HG03103 (cell line): ENCODE results near the gene NPR2.

Experiments
- ATAC-seq: cut with Tn5 transposase; IDR thresholded peaks from one replicate; pipeline ENCODE4 v1.9.1; 2021; ENCODE audit warnings: low read depth; ENCODE audit not compliant: unreplicated experiment

Gene NPR2

DNA sequence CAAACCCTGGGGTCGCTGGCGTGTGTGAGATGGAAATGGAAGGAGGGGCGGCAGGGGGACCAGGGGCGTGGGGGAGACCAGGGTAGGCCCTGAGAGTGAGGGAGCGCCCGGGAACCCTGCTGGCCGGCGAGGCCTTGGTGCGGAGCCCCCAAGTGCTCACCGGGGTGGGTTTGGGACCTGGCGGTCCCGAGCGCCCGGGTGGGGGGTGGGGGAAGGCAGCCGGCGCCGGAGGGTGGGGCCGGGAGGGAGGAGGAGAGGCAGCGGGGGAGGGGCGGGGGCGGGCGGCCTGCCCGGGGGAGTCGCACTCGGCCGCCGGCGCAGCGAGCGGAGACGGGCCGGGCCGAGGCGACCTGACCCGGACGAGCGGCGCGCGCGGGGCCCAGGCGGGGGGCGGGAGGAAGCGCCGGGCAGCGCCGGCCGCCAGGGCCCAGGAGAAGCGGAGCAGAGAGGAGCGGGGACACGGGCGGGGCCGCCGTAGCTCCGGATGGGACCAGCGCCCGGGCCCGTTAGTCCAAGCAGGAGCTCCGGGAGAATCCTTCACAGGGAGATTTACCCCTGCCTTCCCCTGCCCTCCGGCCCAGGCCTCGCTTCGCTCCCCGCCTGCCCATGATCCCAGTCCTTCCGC, at the start of gene NPR2:
NPR2 (plus strand) TSS at position 295 of the 625 bp plus-strand sequence. CDS start 818 bp downstream, outside the sequence.
- no peak for ATAC-seq

DNA sequence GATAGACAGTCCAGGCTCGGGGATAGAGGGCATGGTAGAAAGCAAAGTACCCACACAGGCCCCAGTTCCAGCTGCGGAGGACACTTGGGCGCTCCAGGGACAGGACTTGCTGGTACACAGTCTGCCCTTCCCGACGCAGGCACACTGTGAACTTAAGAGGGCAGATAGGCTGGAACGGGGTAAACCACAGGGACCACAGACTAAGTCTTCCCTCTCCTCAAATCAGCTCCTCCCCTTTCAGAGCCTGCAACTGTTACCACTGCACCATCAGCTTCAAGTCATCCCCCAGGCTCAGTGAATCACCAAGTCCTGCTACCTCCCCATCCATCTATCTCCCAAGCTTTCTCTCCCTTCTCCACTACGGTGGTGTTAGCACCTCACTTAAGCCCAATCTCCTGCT, 49.7 kb upstream of the NPR2 start:
- ATAC-seq, result no peak

DNA sequence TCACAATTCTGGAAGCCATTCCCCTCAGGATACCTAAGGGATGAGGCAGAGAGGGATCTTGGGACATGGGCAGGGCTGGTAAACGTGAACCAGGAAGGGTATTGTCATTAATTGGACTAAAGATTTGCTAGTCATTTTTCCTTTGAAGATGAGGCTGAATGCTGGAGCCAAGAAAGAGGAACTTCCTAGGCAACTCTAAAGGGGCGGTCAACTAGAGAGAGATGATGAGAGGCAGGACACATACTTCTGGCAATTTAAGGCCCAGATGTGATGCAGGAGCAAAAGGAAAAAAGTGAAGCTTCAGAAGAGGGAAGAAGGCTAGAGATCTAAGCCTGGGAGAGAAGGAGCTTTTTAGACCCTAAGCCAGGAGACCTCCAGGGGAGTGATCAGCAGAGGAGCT, 47.9 kb upstream of the NPR2 start:
- no peak for ATAC-seq

DNA sequence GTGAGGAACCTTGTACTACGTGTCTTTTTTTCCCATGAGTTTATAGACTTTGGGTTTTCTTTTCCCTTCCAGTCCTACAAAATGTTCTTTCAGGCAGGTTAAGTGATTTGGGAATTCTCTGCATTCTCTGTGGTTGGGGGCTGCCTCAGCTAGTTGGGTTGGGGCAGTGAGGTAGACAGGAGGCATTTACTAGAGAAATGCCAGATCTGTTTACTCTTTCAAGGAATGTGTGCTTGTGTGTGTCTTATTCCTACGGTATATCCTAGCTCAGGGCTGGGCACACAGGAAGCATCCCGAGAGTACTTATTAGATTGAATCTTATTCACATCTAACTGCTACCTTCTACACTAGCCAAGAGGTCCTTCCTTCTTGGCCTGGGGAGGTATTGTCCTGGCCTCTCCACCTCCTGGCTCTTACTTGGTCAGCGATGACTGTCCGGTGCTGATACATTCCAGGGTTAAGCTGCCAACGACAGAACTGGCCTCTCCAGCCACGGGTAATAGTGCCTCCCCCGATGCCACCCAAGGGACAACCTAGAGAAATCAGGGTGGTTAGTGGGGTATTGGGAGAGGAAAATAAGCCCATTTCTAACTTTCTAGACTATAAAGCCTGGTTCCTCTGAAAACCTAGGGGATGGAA, 47.4 kb upstream of the NPR2 start:
- no peak for ATAC-seq

DNA sequence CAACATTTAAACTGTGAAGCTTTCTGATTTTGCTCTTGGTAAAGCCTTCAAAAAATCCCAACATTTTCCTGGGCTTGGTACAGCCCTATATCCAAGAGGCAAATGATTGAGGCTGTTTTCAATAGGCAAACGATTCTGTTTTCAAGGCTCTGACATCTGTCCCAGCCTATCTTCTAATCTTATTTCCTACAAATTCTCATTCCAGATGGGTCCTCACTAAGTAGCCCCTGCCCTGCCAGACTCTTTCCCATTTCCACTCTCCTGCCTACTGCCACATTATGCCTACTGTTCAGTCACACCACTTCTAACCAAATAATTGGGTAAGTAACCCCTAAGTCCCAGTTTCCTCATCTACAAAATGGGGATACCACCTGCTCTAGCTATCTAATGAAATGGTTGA, 45.8 kb upstream of the NPR2 start:
- no peak for ATAC-seq

DNA sequence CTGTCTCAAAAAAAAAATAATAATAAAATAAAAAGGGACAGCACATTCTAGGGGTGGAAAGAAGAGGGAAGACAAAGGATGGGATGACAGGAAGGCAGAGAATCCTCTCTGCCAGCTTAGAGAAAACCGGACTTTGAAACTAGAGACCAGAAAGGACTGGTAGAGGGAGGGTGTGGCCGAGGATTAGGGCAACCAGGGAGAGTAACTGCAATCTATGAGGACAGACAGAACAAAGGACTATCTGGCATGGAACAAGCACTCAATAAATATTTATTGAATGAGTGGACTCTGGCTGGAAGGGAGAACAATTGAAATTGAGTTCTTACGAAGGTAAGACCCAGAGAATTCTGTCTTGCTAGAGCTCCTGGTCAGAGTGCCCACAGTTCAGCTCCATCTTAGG, 44.8 kb upstream of the NPR2 start:
- no peak for ATAC-seq

DNA sequence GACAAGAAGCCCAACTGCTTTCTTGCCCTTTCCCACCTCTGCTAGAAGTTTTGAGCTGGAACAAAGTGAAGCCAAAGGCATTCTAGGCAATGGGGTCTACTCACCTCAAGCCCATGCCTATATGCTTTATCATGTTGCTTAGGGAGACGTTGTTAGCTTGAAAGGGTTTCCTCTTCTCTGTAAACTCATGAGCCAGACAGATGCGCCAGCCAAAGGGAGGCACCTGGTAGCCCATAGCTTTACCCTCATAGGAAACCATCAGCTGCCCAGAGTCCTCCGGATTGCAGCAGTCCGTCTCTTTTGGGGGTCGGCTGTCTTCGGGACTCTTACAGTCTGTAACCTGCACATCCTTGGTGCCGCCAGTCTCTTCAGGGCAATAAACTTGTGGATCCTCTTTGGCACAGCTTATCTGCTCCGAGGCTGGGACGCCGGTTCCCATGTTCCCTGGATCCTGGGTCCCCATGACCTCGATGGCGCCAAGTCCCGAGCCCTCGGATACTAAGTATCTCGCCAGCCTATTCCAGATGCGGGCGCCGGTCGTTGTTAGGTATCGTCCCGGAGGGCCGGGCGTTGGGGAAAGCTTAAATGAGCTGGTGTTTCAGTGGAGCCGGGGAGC, 43.0 kb upstream of the NPR2 start:
- ATAC-seq, result no peak

DNA sequence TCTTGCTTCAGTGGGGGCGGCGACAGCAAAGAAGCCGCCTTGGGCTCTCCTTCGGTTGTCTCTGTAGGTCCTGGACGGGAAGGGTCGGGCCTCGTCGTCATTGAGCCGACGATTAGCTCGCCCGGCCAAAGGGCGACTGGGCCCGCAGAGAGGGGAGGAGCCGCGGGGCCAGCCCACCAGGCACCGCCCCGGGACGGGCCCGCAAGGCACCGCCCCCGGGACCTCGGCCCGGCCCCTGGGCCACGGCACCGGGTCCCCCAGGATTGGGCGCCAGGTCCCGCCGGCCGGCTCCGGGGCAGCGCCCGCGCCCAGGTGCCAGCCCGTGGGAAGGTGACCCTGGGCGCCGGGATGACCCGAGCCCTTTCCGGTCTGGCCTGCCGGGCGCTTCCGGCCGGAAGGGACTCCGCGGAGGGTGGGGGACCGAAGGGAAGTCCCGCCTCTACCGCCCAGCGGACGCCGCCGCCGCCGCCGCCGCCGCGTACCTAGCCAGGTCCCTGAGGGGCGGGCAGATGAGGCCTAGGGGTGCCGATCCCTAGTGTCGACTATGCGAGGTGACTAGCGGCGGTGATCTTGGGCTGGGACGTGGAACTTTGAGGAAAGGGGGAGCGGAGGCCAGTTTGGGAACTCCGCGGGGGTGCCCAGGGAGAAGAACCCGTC, 42.4 kb upstream of the NPR2 start, which contains the start of the genes GBA2 and RGP1:
GBA2 (minus strand) TSS at position 371 of the 657 bp plus-strand sequence. CDS start 524 bp downstream, outside the sequence.
RGP1 (plus strand) TSS at position 430 of the 657 bp plus-strand sequence. CDS start 469 bp downstream, outside the sequence.
- ATAC-seq, result peak; percentile 65

DNA sequence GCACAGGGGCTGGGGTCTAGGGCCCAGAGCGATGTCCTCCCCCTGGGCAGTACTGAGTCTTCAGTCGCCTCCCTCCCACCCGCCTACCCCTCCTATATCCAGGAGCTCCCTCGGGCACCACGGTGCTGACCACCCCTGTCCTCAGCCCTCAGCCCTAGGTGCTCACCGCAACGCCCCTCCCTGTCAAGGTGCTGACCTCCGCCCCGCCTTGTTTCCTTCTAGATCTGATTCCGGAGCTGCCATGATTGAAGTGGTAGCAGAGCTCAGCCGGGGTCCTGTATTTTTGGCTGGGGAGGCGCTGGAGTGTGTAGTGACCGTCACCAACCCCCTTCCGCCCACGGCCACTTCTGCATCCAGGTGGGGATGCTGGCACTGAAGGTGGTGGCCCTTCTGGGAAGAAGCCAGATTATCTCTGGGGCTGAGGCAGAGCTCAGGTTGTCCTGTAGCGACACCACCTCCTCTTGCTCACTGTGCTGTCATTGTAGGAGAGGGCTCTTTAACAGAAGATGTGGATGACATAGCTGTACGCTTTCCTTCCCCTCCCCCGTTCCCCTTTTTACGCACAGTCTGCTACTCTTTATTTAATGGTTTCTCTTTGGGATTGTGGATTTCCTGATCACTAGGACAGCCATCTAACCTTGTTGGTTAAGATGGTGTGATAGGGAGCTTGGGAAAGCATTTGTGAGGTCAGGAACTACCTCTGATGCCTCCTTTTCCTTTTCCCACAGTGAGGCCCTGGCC, 41.7 kb upstream of the NPR2 start:
- peak; percentile 29 for ATAC-seq

DNA sequence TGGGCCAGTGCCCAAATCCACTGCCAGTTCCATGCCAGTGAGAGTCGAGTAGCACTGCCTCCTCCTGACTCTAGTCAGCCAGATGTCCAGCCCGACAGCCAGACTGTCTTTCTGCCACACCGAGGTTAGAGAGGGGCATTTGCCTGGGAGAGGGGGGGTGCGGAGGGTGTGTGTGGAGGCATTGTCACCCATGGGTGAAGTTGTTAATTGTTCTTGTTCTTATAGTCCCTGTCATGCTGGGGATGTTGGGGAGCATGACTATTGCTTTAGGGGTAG, 41.2 kb upstream of the NPR2 start:
- ATAC-seq, result no peak

DNA sequence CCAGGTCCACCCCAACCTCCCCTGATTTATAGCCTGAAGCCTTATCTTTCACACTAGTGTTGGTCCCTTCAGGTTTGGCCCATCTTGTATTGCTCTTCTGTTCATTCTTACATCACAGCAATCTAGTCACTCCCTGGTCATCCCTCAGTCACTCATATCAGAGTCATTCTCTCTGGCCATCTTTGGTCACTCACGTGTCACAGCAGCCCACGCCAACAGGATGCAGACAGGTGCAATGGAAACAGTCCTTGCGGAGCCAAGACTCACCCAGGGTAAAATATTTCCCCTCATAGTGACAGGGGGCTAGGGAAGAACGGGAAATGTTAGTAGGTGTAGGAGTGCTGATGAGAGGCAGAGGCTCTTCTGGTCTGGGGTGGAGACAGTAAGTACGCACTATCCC, 37.9 kb upstream of the NPR2 start:
- ATAC-seq, result no peak

DNA sequence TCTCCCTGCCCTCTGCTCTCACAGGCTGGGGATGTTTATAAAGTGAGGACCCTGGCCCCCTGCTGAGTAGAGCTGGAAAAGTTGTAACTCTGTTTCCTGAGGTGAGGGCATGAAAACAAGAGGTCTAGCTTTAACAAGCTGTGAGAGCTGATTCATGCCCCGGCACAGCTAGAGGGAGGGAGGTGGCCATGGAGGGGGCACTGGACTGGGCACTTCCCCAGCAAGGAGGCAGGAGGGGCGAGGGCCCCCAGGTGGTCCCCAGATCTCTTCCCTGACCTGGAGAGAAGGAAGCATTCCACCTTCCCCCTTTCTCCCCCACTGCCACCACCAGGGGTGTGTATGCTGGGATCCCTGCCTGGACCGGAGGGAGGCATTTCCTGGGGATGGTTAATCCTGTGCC, 37.1 kb upstream of the NPR2 start, which contains the start of gene MSMP:
MSMP (minus strand) TSS at position 13 of the 400 bp plus-strand sequence. CDS start 147 bp downstream, outside the sequence.
- ATAC-seq, result no peak

DNA sequence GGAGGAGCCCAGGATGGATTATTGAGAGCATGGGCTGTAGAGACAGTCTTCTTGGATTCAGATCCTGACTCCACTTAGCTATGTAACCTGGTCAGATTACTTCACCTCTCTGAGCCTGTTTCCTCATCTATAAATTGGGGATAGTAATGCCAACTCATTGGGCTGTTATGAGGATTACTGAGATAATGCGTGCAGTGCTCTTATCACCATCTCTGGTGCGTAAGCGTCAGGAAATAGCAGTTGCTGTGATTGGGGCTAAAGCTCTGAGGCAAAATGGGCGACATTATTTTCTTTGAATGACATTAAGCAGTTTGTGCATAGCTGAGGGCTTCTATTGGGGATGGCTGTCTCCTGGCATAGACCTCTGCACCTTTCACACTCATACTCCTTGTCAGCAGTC, 36.3 kb upstream of the NPR2 start:
- no peak for ATAC-seq

DNA sequence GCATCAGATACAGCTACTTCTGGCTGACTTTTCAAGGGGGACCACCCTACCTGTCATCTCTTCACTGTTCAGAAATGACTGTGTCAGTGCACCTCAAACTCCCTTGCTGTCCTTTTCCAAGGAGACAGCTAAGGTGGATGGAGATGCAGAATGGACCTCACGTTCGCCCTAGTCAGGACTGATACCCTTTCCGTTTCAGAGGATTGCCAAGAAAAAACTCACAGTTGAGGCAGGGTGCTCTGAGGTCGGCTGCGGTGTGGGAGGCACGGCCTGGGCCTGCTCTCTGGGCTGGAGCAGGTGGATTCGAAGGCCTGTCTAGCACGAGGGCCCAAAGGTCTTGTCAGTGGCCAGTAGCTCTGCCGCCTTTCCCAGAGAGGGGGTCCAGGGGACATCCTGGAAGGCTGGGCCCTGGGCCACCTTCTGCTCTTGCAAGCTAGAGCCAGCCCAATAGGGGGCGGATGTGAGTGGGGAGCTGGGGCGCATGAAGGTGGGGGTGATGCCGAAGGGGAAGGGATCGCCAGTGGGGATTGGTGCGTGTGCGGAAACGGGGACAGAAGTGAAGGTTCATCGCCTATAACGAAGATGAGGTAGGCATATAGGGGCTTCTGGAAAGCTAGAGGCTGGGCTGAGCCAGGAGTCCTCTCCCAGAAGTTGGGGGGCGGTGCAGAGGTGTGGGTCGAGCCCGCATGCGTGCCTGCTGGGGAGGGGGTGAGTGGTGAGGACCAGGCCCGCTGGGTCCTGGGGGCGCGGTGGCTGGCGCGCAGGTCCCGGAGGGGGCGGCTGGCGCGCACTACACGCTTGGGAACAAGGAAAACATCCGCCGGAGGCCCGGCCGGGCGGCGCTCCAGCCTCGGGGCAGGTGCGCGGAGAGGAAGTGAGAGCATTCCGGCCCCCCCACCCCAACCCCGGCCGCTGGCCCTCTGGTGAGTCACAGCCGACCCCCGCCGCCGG, 34.8 kb upstream of the NPR2 start:
- ATAC-seq, result peak; percentile 51

DNA sequence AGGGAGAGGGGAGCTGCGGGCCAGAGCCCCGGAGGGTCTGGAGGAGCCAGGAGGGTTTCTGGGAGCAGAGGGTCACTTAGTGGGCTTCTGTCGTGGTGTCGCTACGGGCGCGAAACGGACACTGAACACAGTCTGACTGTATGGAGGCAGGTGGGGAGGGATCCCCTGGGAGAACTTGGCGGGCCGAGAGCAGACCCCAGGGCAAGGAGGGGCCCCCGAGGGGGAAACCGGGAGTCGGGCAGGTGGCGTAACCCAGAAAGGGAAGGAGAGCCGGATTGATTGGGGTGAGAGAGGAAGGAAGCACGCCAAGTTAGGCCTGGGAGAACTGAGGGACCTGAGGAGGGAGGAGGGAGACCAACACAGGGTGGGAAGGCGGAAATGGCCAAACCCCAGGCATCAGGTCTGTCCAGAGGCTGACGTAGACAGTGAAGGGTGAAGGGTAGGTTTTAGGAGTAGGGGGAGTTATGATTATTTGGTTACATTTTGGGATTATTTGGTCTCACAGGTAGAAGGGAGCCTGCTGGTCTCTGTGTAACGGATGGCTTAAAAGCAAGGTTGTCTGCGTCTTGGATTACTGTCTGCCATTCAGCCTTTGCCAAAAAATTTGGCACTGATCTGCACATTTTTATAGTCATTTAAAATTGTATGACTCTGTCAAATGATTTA, 34.0 kb upstream of the NPR2 start:
- ATAC-seq, result peak; percentile 33

DNA sequence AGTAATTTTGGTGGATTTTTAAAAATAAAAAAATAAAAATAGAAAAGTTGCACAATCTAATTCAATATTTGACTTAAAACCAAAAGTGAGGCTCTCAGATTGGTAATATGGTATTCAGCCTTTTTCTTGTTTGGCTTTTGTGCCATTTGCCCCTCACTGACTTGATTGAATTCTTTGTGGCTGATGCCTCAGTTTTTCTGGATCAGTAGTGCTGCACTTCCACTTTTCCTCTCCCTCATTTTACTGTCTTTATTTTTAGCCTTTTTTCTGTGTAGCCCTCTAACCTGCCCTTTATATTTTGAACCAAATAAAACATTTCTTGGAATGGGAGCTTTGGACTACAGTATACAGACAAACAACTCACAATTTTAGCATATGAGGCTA, 33.5 kb upstream of the NPR2 start:
- no peak for ATAC-seq

DNA sequence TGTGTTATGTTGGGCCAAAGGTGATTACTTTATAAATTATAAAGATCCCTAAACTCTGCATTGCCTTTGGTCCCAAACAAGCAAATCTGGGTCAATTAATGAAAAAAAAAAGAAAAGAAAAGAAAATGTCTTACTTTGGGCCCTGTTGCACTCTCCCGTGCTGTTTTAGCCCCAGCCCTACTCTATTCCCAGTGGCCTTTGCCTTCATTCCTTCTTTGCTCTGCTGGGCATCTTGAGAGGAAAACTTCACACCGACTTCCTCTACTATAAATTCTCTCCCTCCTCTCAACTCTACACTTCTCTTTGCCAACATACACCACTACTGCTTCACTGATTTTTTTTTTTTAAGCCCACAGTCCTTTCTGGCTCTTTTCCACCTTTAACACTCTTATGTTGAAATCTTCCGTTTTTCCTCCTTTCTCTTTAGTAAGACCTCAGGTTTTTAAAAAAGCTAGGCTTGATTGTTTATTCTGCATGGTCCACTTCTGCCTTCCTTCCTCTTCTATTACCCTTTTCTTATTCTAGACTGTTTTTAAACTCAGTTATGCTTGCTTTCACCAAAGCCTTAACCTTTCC, 32.8 kb upstream of the NPR2 start:
- no peak for ATAC-seq

DNA sequence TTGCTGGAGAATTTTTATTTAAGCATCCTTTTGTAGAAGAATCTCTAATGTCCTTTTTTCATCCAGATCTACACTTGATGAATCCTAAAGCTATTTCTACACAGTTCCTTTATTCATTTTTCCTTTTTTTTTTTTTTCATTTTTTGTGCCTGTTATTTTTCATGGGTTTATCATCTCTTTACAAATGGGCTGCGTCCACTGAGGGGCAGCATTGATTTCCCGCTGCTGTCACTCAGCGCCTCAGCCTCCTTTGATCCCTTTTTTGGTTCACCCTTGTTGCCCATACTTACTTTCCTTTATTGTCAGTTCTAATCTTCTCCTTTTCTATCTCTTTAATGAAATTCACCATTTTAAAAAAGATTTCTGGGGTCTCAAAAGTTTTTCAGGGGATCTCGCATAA, 31.6 kb upstream of the NPR2 start:
- no peak for ATAC-seq

DNA sequence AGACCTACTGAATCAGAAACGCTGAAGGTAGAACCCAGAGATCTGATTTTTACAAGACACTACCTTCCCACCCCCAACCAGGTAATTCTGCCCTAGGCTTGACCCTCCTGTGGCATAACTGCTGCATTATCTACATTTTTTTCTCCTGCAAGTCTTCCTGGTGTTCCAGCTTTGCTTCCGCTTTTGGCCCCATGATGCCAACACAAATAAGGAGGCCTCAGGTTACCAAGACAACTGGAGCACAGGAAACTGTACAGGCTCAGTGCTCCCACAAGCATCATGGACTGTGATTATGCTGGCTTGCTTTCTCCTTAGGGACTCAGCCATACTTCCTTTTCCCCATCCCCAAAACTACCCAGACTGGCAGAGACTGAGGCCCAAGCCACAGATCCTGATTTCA, 30.7 kb upstream of the NPR2 start:
- ATAC-seq, result no peak
